ENCODE results near the gene KDM2A.

KDM2A gene

GRCh38 chr11:67274768-67275605 is 155.9 kb downstream of the KDM2A start:
- DNase-seq, result no peak

- no peak for DNase-seq
Measured at GRCh38 chr11:67275606-67276409, 156.7 kb downstream of the KDM2A start.

- DNase-seq, result peak; percentile 50
Measured at GRCh38 chr11:67276781-67277230, 157.7 kb downstream of the KDM2A start.

GRCh38 chr11:67277231-67277961 is 158.3 kb downstream of the KDM2A start:
- DNase-seq, result peak; percentile 94

- no peak for DNase-seq
Measured at GRCh38 chr11:67278135-67278938, 159.3 kb downstream of the KDM2A start.

- DNase-seq, result no peak
Measured at GRCh38 chr11:67278939-67279588, 160.0 kb downstream of the KDM2A start.

- no peak for DNase-seq
Measured at GRCh38 chr11:67279589-67280340, 160.7 kb downstream of the KDM2A start.

- no peak for DNase-seq
Measured at GRCh38 chr11:67280341-67280787, 161.3 kb downstream of the KDM2A start.

- no peak for DNase-seq
Measured at GRCh38 chr11:67280788-67281551, 161.9 kb downstream of the KDM2A start.

- no peak for DNase-seq
Measured at GRCh38 chr11:67281552-67282150, 162.6 kb downstream of the KDM2A start.

GRCh38 chr11:67282155-67282875 is 163.3 kb downstream of the KDM2A start:
- DNase-seq, result no peak

GRCh38 chr11:67282876-67283371 is 163.9 kb downstream of the KDM2A start:
- no peak for DNase-seq

- DNase-seq, result no peak
Measured at GRCh38 chr11:67283481-67283963, 164.5 kb downstream of the KDM2A start.

GRCh38 chr11:67284811-67285540 is 165.9 kb downstream of the KDM2A start:
- no peak for DNase-seq

GRCh38 chr11:67285541-67286498 is 166.8 kb downstream of the KDM2A start:
- DNase-seq, result peak; percentile 58

- DNase-seq, result no peak
Measured at GRCh38 chr11:67286621-67287333, 167.7 kb downstream of the KDM2A start.

Data from CD4-positive, alpha-beta T cell treated with Interleukin-21 for 1 hour (primary cell).